Measurements from ENCODE around the gene FTH1. TPM values are rescaled to one million over a fixed set of nuclear protein-coding genes. Genes with fewer than 3 reads are reported as not detected.

Gene FTH1
- total RNA-seq, 1 experiment from 2014 or later = 1,565 TPM

DNA sequence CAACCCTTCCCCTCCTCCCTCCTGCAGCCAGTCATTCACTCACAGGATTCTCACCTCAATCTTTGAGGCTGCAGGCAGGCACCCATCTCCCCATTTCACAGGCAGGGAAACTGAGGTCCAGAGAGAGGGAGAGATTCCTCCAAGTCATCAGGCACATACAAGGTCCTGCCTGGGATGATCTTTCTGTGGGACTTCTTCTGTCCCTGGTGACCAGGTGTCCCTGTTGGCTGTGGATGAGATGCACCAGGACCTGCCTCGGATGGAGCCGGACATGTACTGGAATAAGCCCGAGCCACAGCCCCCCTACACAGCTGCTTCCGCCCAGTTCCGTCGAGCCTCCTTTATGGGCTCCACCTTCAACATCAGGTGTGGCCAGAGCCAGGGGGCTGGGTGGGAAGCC is 7.8 kb downstream of the FTH1 start:
- no peaks in the 10 kb centered on the region for H3K27me3 Mint-ChIP-seq (ENCODE audit: insufficient read depth, unreplicated experiment)
- BruUV-seq (replicated peaks) = no TSS peak
- DNase-seq = peak in 1 of 2 experiments; percentile 32
- TF ChIP-seq, protein P1, sequence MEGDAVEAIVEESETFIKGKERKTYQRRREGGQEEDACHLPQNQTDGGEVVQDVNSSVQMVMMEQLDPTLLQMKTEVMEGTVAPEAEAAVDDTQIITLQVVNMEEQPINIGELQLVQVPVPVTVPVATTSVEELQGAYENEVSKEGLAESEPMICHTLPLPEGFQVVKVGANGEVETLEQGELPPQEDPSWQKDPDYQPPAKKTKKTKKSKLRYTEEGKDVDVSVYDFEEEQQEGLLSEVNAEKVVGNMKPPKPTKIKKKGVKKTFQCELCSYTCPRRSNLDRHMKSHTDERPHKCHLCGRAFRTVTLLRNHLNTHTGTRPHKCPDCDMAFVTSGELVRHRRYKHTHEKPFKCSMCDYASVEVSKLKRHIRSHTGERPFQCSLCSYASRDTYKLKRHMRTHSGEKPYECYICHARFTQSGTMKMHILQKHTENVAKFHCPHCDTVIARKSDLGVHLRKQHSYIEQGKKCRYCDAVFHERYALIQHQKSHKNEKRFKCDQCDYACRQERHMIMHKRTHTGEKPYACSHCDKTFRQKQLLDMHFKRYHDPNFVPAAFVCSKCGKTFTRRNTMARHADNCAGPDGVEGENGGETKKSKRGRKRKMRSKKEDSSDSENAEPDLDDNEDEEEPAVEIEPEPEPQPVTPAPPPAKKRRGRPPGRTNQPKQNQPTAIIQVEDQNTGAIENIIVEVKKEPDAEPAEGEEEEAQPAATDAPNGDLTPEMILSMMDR (IDR thresholded peaks at IDR 0.05; ENCODE audit: insufficient read depth in 1 of 2, low read depth in 1 of 2, low read length in 1 of 2, severe bottlenecking in 1 of 2, unreplicated experiment in 1 of 2) = no peak
- intact Hi-C loops (cut with micrococcal nuclease; ENCODE audit: unreplicated experiment) = no loop called here
- no peak overlapping the region for H3K4me3 Mint-ChIP-seq (ENCODE audit: unreplicated experiment)
- H3K27me3 ChIP-seq (replicated peaks; ENCODE audit: control insufficient read depth, insufficient read depth, low read length) = no peaks in the 10 kb centered on the region
- peak overlapping the region; percentile 73 for H3K27ac Mint-ChIP-seq (ENCODE audit: unreplicated experiment)
- no peak overlapping the region for H3K4me3 ChIP-seq (ENCODE audit: low read depth, low read length)
- H3K9me3 Mint-ChIP-seq (ENCODE audit: unreplicated experiment) = no peaks in the 10 kb centered on the region
- peaks cover 47% of the 10 kb centered on the region for H3K36me3 Mint-ChIP-seq (ENCODE audit: insufficient read depth, unreplicated experiment)
- H3K4me1 Mint-ChIP-seq (ENCODE audit: low read depth, unreplicated experiment) = peaks cover under 1% of the 10 kb centered on the region
- ChIA-PET CTCF (interaction anchor here (0.6 to 1.2 kb wide), 3 partner anchors 10 to 70 kb away, joined by 3 to 8 read pairs (median 5); no protein-coding TSS in a partner anchor), POLR2A (interaction anchor here (0.5 kb wide), 1 partner anchor 10 kb away, joined by 3 read pairs; no protein-coding TSS in a partner anchor)
- peaks cover 4% of the 10 kb centered on the region; the same call in 1 of the 2 replicates for H3K36me3 ChIP-seq (ENCODE audit: control insufficient read depth, insufficient read depth, low read length)
- H3K4me1 ChIP-seq = peaks cover 13% of the 10 kb centered on the region; the same call in 1 of the 2 replicates
- no peaks in the 10 kb centered on the region for H3K9me3 ChIP-seq

DNA sequence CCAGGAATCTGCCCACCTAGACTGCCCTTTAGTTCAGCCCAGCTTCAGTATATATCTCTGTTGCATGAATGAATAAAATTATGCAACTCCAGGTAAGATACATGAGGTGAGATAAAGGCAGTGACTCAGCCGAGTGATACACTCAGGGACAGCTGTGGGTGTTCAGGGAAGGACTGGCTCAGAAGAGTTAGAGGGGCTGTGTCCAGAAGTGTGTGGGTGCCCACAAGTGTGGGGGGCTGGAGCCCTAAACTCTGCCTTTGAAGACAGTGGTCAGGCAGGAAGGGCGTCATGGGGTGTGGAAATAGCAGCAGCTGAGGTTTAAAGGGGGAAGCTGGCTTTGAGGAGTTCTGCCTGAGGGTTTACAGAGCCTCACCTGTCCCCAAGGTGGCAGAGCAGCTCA is 8.3 kb downstream of the FTH1 start:
- POLR2A ChIA-PET = interaction anchor here (0.5 to 0.8 kb wide), 3 partner anchors 9 to 522 kb away, joined by 3 to 8 read pairs (median 5); partner anchors contain the start of gene FTH1
- BruUV-seq (replicated peaks) = no TSS peak
- Histone ChIP-seq H3K4me1 (peaks cover 13% of the 10 kb centered on the region; the same call in 1 of the 2 replicates), H3K9me3 (no peaks in the 10 kb centered on the region), H3K36me3 (ENCODE audit: control insufficient read depth, insufficient read depth, low read length) (peaks cover 4% of the 10 kb centered on the region; the same call in 1 of the 2 replicates), H3K4me3 (ENCODE audit: low read depth, low read length) (no peak overlapping the region), H3K27me3 (replicated peaks; ENCODE audit: control insufficient read depth, insufficient read depth, low read length) (no peaks in the 10 kb centered on the region)
- DNase-seq = peak in 1 of 2 experiments; percentile 29
- Mint-ChIP-seq H3K4me1 (ENCODE audit: low read depth, unreplicated experiment) (no peaks in the 10 kb centered on the region), H3K27ac (ENCODE audit: unreplicated experiment) (peak overlapping the region; percentile 73), H3K4me3 (ENCODE audit: unreplicated experiment) (no peak overlapping the region), H3K36me3 (ENCODE audit: insufficient read depth, unreplicated experiment) (peaks cover 47% of the 10 kb centered on the region), H3K9me3 (ENCODE audit: unreplicated experiment) (no peaks in the 10 kb centered on the region), H3K27me3 (ENCODE audit: insufficient read depth, unreplicated experiment) (no peaks in the 10 kb centered on the region)
- intact Hi-C loops (cut with micrococcal nuclease; ENCODE audit: unreplicated experiment) = no loop called here
- TF ChIP-seq, protein P1 (IDR thresholded peaks at IDR 0.05; ENCODE audit: insufficient read depth in 1 of 2, low read depth in 1 of 2, low read length in 1 of 2, severe bottlenecking in 1 of 2, unreplicated experiment in 1 of 2) = no peak
- CTCF ChIA-PET = interaction anchor here (0.6 to 1.2 kb wide), 4 partner anchors 10 to 149 kb away, joined by 3 to 8 read pairs (median 5); no protein-coding TSS in a partner anchor

DNA sequence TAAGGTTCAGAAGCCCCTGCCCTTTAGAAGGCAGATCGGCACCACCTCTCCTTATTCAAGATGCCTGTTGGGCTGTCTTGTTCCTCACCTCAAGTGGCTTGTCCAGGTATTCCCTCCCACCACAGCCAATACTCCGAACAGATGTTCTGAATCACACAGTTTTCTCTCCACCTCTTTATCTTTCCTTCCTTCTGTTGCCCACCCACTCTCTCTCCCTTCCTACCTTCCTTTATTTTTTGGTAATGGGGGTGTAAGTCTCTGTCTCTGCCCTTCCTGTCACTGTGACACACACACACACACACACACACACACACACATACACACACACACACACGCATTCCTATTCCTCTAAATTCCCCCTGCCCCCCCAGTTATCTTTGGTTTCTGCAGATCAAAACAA is 8.8 kb downstream of the FTH1 start:
- Mint-ChIP-seq H3K9me3 (ENCODE audit: unreplicated experiment) (no peaks in the 10 kb centered on the region), H3K4me1 (ENCODE audit: low read depth, unreplicated experiment) (no peaks in the 10 kb centered on the region), H3K27me3 (ENCODE audit: insufficient read depth, unreplicated experiment) (no peaks in the 10 kb centered on the region), H3K36me3 (ENCODE audit: insufficient read depth, unreplicated experiment) (peaks cover 42% of the 10 kb centered on the region), H3K27ac (ENCODE audit: unreplicated experiment) (peak overlapping the region; percentile 73), H3K4me3 (ENCODE audit: unreplicated experiment) (no peak overlapping the region)
- intact Hi-C loops (cut with micrococcal nuclease; ENCODE audit: unreplicated experiment) = no loop called here
- peaks cover 13% of the 10 kb centered on the region; the same call in 1 of the 2 replicates for H3K4me1 ChIP-seq
- H3K9me3 ChIP-seq = no peaks in the 10 kb centered on the region
- ChIA-PET CTCF (interaction anchor here (0.7 to 1.1 kb wide), 2 partner anchors 9 to 150 kb away, joined by 5 to 8 read pairs; no protein-coding TSS in a partner anchor), POLR2A (interaction anchor here (0.6 to 0.8 kb wide), 2 partner anchors 9 to 22 kb away, joined by 3 to 5 read pairs; partner anchors contain the start of gene FTH1)
- no peaks in the 10 kb centered on the region for H3K36me3 ChIP-seq (ENCODE audit: control insufficient read depth, insufficient read depth, low read length)
- peak in 1 of 2 experiments; percentile 15 for DNase-seq
- no TSS peak for BruUV-seq (replicated peaks)
- TF ChIP-seq, protein P1 (IDR thresholded peaks at IDR 0.05; ENCODE audit: insufficient read depth in 1 of 2, low read depth in 1 of 2, low read length in 1 of 2, severe bottlenecking in 1 of 2, unreplicated experiment in 1 of 2) = no peak
- no peak overlapping the region for H3K4me3 ChIP-seq (ENCODE audit: low read depth, low read length)
- H3K27me3 ChIP-seq (replicated peaks; ENCODE audit: control insufficient read depth, insufficient read depth, low read length) = no peaks in the 10 kb centered on the region
